ENCODE measurements around the gene ANKRD61.
"Not testable (repeated sequence)": the region's sequence is repeated elsewhere in the genome, so short reads cannot be mapped to it uniquely, and the experiment has no call there.

ANKRD61 gene

DNA sequence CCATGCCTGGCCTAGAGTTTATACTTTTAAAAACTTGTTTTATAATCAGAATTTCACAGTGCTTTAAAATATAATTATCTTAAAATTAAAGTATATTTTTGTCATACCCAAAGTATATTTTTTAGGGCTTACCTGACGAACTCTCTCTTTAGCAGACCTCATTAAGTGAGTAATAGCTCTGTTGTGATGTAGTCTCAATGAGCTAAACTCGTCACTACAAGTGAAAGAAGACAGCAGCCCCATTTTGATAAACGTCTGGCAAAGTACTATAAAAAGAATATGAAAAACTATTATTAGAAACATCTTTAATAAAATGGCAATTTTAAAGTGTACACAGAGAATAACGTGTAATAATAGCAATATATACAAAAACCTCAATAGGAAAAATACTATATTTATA, 18.6 kb downstream of the ANKRD61 start:
- ChIA-PET CTCF (no interaction called here), POLR2A (no interaction called here)
- TF ChIP-seq FOXM1 (IDR thresholded peaks at IDR 0.05; ENCODE audit: borderline replicate concordance) (no peak), FOXA1 (IDR thresholded peaks at IDR 0.05) (no peak)
- DNase-seq (ENCODE audit: extremely low spot score), result no peak

DNA sequence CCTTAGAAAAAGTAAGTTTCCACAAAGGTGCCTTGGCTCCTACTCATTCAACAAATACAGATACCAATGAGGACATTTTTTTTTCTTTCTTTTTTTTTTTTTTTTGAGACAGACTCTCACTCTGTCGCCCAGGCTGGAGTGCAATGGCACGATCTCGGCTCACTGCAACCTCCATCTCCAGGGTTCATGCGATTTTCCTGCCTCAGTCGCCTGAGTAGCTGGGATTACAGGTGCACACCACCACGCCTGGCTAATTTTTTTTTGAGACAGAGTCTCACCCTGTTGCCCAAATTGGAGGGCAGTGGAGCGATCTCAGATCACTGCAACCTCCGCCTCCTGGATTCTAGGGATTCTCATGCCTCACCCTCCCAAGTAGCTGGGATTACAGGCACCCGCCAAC, 20.0 kb downstream of the ANKRD61 start:
- POLR2A ChIA-PET; CTCF ChIA-PET; DNase-seq (ENCODE audit: extremely low spot score): not testable (repeated sequence)

DNA sequence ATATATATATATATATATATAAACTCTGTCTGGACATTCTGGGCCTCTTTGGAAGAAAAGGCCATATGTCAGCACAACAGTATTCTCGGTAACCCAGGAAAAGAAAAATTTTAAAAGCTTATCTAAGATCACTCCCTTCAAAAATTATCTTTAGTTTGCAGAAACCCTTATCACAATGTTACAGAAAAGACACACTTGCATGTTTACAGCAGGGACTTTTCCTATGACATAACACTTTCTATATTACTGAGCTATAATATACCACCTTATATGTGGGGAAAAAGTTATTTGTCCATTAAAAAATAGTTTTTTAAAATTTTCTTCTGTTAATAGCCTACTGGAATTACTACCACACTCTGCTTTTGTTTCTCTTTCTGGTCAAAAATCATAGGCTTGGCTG, 25.4 kb downstream of the ANKRD61 start:
- TF ChIP-seq NFRKB (IDR thresholded peaks at IDR 0.05) (no peak), FOXK2 (IDR thresholded peaks at IDR 0.05) (no peak), ARNT (IDR thresholded peaks at IDR 0.05) (no peak), HDGF (IDR thresholded peaks at IDR 0.05; ENCODE audit: borderline replicate concordance) (no peak), L3MBTL2 (conservative IDR thresholded peaks at IDR 0.05) (no peak), TARDBP (IDR thresholded peaks at IDR 0.05) (no peak), SP1 (IDR thresholded peaks at IDR 0.05) (no peak), ZNF384 (IDR thresholded peaks at IDR 0.05) (no peak)
- TF ChIP-seq, protein P1, sequence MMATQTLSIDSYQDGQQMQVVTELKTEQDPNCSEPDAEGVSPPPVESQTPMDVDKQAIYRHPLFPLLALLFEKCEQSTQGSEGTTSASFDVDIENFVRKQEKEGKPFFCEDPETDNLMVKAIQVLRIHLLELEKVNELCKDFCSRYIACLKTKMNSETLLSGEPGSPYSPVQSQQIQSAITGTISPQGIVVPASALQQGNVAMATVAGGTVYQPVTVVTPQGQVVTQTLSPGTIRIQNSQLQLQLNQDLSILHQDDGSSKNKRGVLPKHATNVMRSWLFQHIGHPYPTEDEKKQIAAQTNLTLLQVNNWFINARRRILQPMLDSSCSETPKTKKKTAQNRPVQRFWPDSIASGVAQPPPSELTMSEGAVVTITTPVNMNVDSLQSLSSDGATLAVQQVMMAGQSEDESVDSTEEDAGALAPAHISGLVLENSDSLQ (IDR thresholded peaks at IDR 0.05), result no peak
- DNase-seq (ENCODE audit: extremely low spot score), result no peak
- CTCF ChIA-PET, result interaction anchor here (1.1 kb wide), 1 partner anchor 9 kb away, joined by 3 read pairs; no protein-coding TSS in a partner anchor
- POLR2A ChIA-PET, result interaction anchor here (1.1 kb wide), 2 partner anchors 24 to 48 kb away, joined by 3 to 6 read pairs; partner anchors contain the start of genes AIMP2 and PMS2

DNA sequence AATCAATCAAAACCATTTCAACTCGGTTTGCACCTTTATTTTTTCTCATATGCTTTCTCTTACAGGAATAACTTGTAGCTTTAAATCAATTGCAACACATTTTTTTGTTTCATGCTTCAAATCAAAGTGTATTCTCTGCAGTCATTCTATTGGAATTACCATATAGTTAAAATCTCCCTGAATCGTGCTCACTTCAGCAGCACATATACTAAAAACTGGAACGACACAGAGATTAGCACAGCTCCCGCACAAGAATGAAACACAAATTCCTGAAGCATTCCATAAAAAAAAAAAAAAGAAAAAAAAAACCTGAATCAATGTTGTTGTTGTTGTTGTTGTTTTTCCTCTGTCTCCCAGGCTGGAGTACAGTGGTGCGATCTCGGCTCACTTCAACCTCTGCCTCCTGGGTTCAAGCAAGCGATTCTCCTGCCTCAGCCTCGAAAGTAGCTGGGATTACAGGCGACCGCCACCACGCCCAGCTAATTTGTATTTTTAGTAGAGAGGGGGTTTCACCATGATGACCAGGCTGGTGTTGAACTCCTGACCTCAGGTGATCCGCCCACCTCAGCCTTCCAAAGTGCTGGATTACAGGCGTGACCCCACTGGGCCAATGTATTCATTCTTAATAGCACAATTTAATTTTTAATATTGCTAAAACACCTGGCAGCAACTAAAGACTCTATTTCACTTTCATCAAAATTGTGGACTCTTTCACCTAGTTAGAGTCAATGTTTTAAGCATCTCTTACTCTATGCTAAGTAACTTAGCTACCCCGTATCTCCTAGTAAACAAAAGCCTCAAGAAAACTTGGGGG, 26.3 kb downstream of the ANKRD61 start:
- TF ChIP-seq NFRKB (IDR thresholded peaks at IDR 0.05) (no peak), ZNF384 (IDR thresholded peaks at IDR 0.05) (0 out of 2 replicates have a peak, but pooled peaks have one; percentile 27), SP1 (IDR thresholded peaks at IDR 0.05) (no peak)
- CTCF ChIA-PET, result interaction anchor here (1.1 kb wide), 1 partner anchor 8 kb away, joined by 3 read pairs; no protein-coding TSS in a partner anchor
- DNase-seq (ENCODE audit: extremely low spot score), result no peak
- POLR2A ChIA-PET, result interaction anchor here (0.6 to 1.1 kb wide), 2 partner anchors 49 to 60 kb away, joined by 3 to 6 read pairs; partner anchors contain the start of genes AIMP2 and PMS2

DNA sequence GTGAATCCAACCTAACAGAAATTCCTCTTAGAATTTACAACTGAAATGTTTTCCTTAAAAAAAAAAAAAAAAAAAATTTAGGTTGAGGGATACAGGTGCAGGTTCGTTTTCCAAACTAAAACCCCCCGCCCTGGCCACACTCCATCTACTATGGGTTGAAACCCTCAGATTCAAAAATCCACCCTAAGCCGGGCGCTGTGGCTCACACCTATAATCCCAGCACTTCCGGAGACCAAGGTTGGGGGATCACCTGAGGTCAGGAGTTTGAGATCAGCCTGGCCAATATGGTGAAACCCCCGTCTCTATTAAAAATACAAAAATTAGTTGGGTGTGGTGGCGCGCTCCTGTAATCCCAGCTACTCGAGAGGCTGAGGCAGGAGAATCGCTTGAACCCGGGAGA, 28.8 kb downstream of the ANKRD61 start:
- POLR2A ChIA-PET, result not testable (repeated sequence)
- CTCF ChIA-PET, result interaction anchor here (0.7 kb wide), 1 partner anchor 388 kb away, joined by 4 read pairs; the partner anchor contains the start of gene DAGLB

DNA sequence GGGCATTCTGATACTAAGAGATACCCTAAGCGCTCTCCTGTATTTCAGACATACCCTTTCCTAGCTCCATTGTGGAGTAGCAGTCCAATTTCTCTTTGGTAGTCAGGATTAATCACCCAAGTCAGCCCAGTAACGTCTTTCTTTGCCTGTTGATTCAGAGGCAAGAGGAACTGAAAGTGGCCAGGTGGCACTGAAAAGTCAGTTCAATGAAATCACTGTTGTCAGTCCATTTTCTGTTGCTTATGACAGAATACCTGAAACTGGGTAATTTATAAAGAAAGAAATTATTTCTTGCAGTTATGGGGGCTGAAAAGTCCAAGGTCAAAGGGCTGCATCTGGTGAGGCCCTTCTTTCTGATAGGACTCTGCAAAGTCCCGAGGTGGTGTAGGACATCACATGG, 40.2 kb downstream of the ANKRD61 start:
- TF ChIP-seq L3MBTL2 (conservative IDR thresholded peaks at IDR 0.05) (no peak), CTBP1 (IDR thresholded peaks at IDR 0.05; ENCODE audit: borderline replicate concordance) (no peak), HDGF (IDR thresholded peaks at IDR 0.05; ENCODE audit: borderline replicate concordance) (no peak), FOXM1 (IDR thresholded peaks at IDR 0.05; ENCODE audit: borderline replicate concordance) (no peak), TARDBP (IDR thresholded peaks at IDR 0.05) (no peak), ARNT (IDR thresholded peaks at IDR 0.05) (no peak)
- TF ChIP-seq, protein P1 (IDR thresholded peaks at IDR 0.05), result no peak
- DNase-seq (ENCODE audit: extremely low spot score), result no peak
- ChIA-PET CTCF (no interaction called here), POLR2A (no interaction called here)

More for the DNA sequence above, 28.8 kb downstream of the ANKRD61 start:
- not testable (repeated sequence) for DNase-seq (ENCODE audit: extremely low spot score)

DNA sequence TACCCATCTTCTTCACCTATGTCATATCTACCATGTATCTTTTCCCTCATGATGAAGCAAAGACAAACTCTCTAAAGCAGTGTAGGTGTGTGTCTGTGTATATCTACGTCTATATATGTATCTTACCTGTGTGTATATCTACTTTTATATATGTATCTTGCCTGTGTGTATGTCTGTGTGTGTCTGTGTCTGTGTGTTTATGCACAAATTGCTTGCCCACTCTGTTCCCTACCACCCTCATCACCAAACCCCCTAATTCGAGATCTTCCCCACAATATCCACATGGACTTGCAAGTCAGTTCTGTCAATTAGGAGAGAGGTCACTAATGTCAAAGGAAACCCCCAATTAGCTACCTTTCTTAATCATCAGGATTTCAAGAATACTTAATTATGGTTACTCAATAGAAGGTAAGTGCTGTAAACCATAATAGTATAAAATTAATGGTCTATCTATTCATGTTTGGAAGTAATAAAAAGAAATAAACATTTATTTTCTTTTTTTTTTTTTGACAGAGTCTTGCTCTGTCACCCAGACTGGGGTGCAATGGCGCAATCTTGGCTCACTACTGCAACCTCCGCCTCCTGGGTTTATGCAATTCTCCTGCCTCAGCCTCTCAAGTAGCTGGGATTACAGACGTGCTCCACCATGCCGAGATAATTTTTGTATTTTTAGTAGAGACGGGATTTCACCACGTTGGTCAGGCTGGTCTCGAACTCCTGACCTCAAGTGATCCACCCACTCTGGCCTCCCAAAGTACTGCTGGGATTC, 43.6 kb downstream of the ANKRD61 start:
- CTCF ChIA-PET, result no interaction called here
- POLR2A ChIA-PET, result no interaction called here
- no peak for DNase-seq (ENCODE audit: extremely low spot score)

More for the DNA sequence above, 43.6 kb downstream of the ANKRD61 start:
- no peak for TF ChIP-seq NFRKB (IDR thresholded peaks at IDR 0.05)
- TF ChIP-seq BHLHE40 (IDR thresholded peaks at IDR 0.05; ENCODE audit: borderline replicate concordance), result no peak
- no peak for TF ChIP-seq ZNF384 (IDR thresholded peaks at IDR 0.05)
- no peak for TF ChIP-seq FOXK2 (IDR thresholded peaks at IDR 0.05)
- TF ChIP-seq, protein P1 (IDR thresholded peaks at IDR 0.05), result no peak
- no peak for TF ChIP-seq CTBP1 (IDR thresholded peaks at IDR 0.05; ENCODE audit: borderline replicate concordance)
- TF ChIP-seq ELF4 (IDR thresholded peaks at IDR 0.05), result no peak
- no peak for TF ChIP-seq FOXM1 (IDR thresholded peaks at IDR 0.05; ENCODE audit: borderline replicate concordance)
- TF ChIP-seq HDGF (IDR thresholded peaks at IDR 0.05; ENCODE audit: borderline replicate concordance), result no peak
- no peak for TF ChIP-seq SUZ12 (IDR thresholded peaks at IDR 0.05)

Data from HEK293T (cell line).